ENCODE measurements around the gene TSSK1B.
"Not testable (repeated sequence)": the region's sequence is repeated elsewhere in the genome, so short reads cannot be mapped to it uniquely, and the experiment has no call there.

The TSSK1B gene

GRCh38 chr5:113434889-113435288, at the start of gene TSSK1B:
Gene TSSK1B, minus strand, starts transcription at chr5:113434989. Its CDS starts 150 bp downstream, at chr5:113434839.
- no peak for DNase-seq

- DNase-seq, result no peak
These were observed 45.5 kb upstream of the TSSK1B start for GRCh38 chr5:113480243-113480642.

GRCh38 chr5:113478691-113479090, 43.9 kb upstream of the TSSK1B start:
- DNase-seq, result no peak

GRCh38 chr5:113474100-113474728, 39.4 kb upstream of the TSSK1B start:
- DNase-seq, result no peak

GRCh38 chr5:113463032-113463431, 28.2 kb upstream of the TSSK1B start:
- no peak for DNase-seq

- not testable (repeated sequence) for DNase-seq
These were observed 22.3 kb upstream of the TSSK1B start for GRCh38 chr5:113457106-113457505.

GRCh38 chr5:113452941-113453340, 18.2 kb upstream of the TSSK1B start:
- no peak for DNase-seq

GRCh38 chr5:113451797-113452196, 17.0 kb upstream of the TSSK1B start:
- no peak for DNase-seq

- DNase-seq, result no peak
These were observed 16.1 kb upstream of the TSSK1B start for GRCh38 chr5:113450929-113451328.

GRCh38 chr5:113450462-113450861, 15.7 kb upstream of the TSSK1B start:
- DNase-seq, result no peak

- DNase-seq, result no peak
These were observed 13.5 kb upstream of the TSSK1B start for GRCh38 chr5:113448252-113448651.

GRCh38 chr5:113447498-113448050, 12.8 kb upstream of the TSSK1B start:
- no peak for DNase-seq

- no peak for DNase-seq
These were observed 11.7 kb upstream of the TSSK1B start for GRCh38 chr5:113446358-113446927.

- no peak for DNase-seq
These were observed 2.3 kb upstream of the TSSK1B start for GRCh38 chr5:113437111-113437510.

GRCh38 chr5:113435575-113435974, 786 bp upstream of the TSSK1B start:
- no peak for DNase-seq

GRCh38 chr5:113433862-113434612, 752 bp downstream of the TSSK1B start:
- no peak for DNase-seq

- no peak for DNase-seq
These were observed 1.7 kb downstream of the TSSK1B start for GRCh38 chr5:113433071-113433470.

- DNase-seq, result no peak
These were observed 6.8 kb downstream of the TSSK1B start for GRCh38 chr5:113427871-113428574.

GRCh38 chr5:113425909-113426308, 8.9 kb downstream of the TSSK1B start:
- DNase-seq, result no peak

- no peak for DNase-seq
These were observed 13.1 kb downstream of the TSSK1B start for GRCh38 chr5:113421693-113422092.

- DNase-seq, result no peak
These were observed 29.3 kb downstream of the TSSK1B start for GRCh38 chr5:113405530-113405929.

GRCh38 chr5:113404269-113404668, 30.5 kb downstream of the TSSK1B start:
- DNase-seq, result no peak

- DNase-seq, result not testable (repeated sequence)
These were observed 36.8 kb downstream of the TSSK1B start for GRCh38 chr5:113397986-113398385.

Measured in GDM1 (cell line).